Adrenal gland (tissue), 5 donors: Measurements from ENCODE around the gene C1QL4.
"Not testable (repeated sequence)": the region's sequence is repeated elsewhere in the genome, so short reads cannot be mapped to it uniquely, and the experiment has no call there.

Experiments
- POLR2A ChIP-seq, 2 donors: fragments of 450-650 bp; IDR thresholded peaks; one replicate each; pipeline ENCODE4 v1.6.1; 2017; ENCODE audit warnings: antibody characterized with exemption in 2 of 2, mild to moderate bottlenecking in 2 of 2, moderate library complexity in 1 of 2
- TF ChIP-seq, protein P1 (sequence below), 6 experiments: fragments of 450-650 bp in 4 of 6; fragments of 200-600 bp in 2 of 6; sonication (generic) in 1 of 6; IDR thresholded peaks; 1 replicate in 5 of 6; 2 replicates in 1 of 6; pipeline versions ENCODE4 v1.5.1 to v1.8.0; 2016 to 2021; ENCODE audit warnings: antibody characterized with exemption in 6 of 6, mild to moderate bottlenecking in 2 of 6, moderate library complexity in 1 of 6
- donor health status: DM: no; HTN: no; CAD: no.

DNA sequence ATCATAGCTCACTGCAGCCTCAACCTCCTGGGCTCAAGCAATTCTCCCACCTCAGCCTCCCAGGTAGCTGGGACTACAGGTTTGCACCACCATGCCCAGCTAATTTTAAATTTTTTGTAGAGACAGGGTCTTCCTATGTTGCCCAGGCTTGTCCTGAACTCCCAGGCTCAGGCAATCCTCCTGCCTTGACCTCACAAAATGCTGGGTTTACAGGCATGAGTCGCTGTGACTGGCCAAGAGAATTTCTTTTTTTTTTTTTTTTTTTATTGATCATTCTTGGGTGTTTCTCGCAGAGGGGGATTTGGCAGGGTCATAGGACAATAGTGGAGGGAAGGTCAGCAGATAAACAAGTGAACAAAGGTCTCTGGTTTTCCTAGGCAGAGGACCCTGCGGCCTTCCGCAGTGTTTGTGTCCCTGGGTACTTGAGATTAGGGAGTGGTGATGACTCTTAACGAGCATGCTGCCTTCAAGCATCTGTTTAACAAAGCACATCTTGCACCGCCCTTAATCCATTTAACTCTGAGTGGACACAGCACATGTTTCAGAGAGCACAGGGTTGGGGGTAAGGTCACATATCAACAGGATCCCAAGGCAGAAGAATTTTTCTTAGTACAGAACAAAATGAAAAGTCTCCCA is 54.1 kb downstream of the C1QL4 start:
- not testable (repeated sequence) for TF ChIP-seq POLR2A (IDR thresholded peaks at IDR 0.05)
- TF ChIP-seq, protein P1, sequence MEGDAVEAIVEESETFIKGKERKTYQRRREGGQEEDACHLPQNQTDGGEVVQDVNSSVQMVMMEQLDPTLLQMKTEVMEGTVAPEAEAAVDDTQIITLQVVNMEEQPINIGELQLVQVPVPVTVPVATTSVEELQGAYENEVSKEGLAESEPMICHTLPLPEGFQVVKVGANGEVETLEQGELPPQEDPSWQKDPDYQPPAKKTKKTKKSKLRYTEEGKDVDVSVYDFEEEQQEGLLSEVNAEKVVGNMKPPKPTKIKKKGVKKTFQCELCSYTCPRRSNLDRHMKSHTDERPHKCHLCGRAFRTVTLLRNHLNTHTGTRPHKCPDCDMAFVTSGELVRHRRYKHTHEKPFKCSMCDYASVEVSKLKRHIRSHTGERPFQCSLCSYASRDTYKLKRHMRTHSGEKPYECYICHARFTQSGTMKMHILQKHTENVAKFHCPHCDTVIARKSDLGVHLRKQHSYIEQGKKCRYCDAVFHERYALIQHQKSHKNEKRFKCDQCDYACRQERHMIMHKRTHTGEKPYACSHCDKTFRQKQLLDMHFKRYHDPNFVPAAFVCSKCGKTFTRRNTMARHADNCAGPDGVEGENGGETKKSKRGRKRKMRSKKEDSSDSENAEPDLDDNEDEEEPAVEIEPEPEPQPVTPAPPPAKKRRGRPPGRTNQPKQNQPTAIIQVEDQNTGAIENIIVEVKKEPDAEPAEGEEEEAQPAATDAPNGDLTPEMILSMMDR (IDR thresholded peaks at IDR 0.05), result not testable (repeated sequence)
